Measurements from ENCODE around the gene SLC46A1.

DNA sequence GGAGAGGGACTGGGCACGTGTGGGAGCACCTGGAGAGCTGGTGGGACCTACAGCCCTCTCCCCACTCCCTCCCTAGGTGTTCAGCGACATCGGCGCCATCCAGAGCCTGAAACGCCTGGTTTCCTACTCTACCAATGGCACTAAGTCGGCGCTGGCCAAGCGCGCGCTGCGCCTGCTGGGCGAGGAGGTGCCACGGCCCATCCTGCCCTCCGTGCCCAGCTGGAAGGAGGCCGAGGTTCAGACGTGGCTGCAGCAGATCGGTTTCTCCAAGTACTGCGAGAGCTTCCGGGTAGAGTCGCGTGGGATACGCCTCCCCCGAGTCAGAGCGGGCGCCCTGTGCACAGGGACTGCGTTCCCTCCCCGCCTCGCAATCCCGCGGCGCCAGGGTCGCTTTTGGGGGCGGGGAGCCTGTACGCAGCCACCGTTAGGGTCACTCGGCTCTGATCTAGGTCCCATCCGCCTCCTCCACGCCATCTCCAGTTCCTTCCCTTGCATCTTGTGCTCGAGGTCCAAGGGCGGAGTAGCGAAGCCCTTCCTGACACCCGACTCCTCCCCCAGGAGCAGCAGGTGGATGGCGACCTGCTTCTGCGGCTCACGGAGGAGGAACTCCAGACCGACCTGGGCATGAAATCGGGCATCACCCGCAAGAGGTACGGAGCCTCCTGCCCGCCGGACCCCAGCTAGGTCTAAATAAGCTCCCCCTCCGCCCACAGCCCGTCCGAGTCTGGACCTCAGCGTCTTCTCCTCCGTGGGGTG, 21.6 kb downstream of the SLC46A1 start:
- TF ChIP-seq EZH2 (IDR thresholded peaks at IDR 0.05; ENCODE audit: borderline replicate concordance, insufficient read depth, low read depth, low read length, poor library complexity, severe bottlenecking), result no peak
- TF ChIP-seq, protein P1, sequence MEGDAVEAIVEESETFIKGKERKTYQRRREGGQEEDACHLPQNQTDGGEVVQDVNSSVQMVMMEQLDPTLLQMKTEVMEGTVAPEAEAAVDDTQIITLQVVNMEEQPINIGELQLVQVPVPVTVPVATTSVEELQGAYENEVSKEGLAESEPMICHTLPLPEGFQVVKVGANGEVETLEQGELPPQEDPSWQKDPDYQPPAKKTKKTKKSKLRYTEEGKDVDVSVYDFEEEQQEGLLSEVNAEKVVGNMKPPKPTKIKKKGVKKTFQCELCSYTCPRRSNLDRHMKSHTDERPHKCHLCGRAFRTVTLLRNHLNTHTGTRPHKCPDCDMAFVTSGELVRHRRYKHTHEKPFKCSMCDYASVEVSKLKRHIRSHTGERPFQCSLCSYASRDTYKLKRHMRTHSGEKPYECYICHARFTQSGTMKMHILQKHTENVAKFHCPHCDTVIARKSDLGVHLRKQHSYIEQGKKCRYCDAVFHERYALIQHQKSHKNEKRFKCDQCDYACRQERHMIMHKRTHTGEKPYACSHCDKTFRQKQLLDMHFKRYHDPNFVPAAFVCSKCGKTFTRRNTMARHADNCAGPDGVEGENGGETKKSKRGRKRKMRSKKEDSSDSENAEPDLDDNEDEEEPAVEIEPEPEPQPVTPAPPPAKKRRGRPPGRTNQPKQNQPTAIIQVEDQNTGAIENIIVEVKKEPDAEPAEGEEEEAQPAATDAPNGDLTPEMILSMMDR (IDR thresholded peaks at IDR 0.05), result no peak
